BE2C (cell line): ENCODE results near the gene HADHA.
"Not testable (repeated sequence)": the region's sequence is repeated elsewhere in the genome, so short reads cannot be mapped to it uniquely, and the experiment has no call there.

Source experiments
- DNase-seq: peaks from one replicate; pipeline ENCODE4 v3.0.0-alpha.2; 2020
- H3K27me3 ChIP-seq: fragments of 250-450 bp; sonication (Bioruptor Pico); 2 replicates; pipeline ENCODE4 v1.5.1; 2020; ENCODE audit warnings: mild to moderate bottlenecking
- H3K36me3 ChIP-seq: fragments of 250-450 bp; sonication (Bioruptor Pico); 2 replicates; pipeline ENCODE4 v1.5.1; 2020; ENCODE audit warnings: mild to moderate bottlenecking
- H3K4me1 ChIP-seq: fragments of 250-450 bp; sonication (Bioruptor Pico); 2 replicates; pipeline ENCODE4 v1.5.1; 2020
- H3K4me3 ChIP-seq: 2 replicates; pipeline ENCODE4 v1.5.1; 2011; ENCODE audit warnings: low read depth, low read length
- H3K9me3 ChIP-seq: fragments of 250-450 bp; sonication (Bioruptor Pico); 2 replicates; pipeline ENCODE4 v1.5.1; 2020
- CTCF ChIP-seq: IDR thresholded peaks from 2 replicates; pipeline ENCODE4 v1.5.1; 2012; ENCODE audit warnings: mild to moderate bottlenecking, low read depth, low read length

HADHA gene

GRCh38 chr2:26269571-26270158, 25.2 kb upstream of the HADHA start:
- Histone ChIP-seq H3K4me1 (peaks cover 8% of the 10 kb centered on the region), H3K36me3 (peaks cover 9% of the 10 kb centered on the region), H3K4me3 (no peak overlapping the region), H3K9me3 (no peaks in the 10 kb centered on the region), H3K27me3 (no peaks in the 10 kb centered on the region)
- DNase-seq: no peak
- no peak for TF ChIP-seq CTCF

GRCh38 chr2:26268670-26269385, 24.4 kb upstream of the HADHA start:
- H3K27me3 ChIP-seq, H3K4me3 ChIP-seq, H3K9me3 ChIP-seq, DNase-seq, H3K36me3 ChIP-seq, H3K4me1 ChIP-seq: not testable (repeated sequence)

- Histone ChIP-seq H3K4me1 (peaks cover under 1% of the 10 kb centered on the region), H3K36me3 (peaks cover 2% of the 10 kb centered on the region), H3K27me3 (no peaks in the 10 kb centered on the region), H3K9me3 (no peaks in the 10 kb centered on the region), H3K4me3 (no peak overlapping the region)
- TF ChIP-seq CTCF: no peak
- no peak for DNase-seq
These were observed 23.8 kb upstream of the HADHA start for GRCh38 chr2:26268213-26268612.

- not testable (repeated sequence) for H3K9me3 ChIP-seq, H3K27me3 ChIP-seq, H3K36me3 ChIP-seq, DNase-seq, H3K4me3 ChIP-seq, H3K4me1 ChIP-seq
These were observed 14.4 kb upstream of the HADHA start for GRCh38 chr2:26258836-26259235.

GRCh38 chr2:26255759-26256384, 11.4 kb upstream of the HADHA start:
- no peak for DNase-seq
- Histone ChIP-seq H3K4me3 (no peak overlapping the region), H3K36me3 (peaks cover 8% of the 10 kb centered on the region; the same call in 1 of the 2 replicates), H3K27me3 (no peaks in the 10 kb centered on the region), H3K4me1 (no peaks in the 10 kb centered on the region), H3K9me3 (no peaks in the 10 kb centered on the region)
- TF ChIP-seq CTCF: no peak

- H3K36me3 ChIP-seq: peaks cover 4% of the 10 kb centered on the region; the same call in 1 of the 2 replicates
- no peak for TF ChIP-seq CTCF
- no peak for DNase-seq
- H3K9me3 ChIP-seq: no peaks in the 10 kb centered on the region
- H3K4me1 ChIP-seq: no peaks in the 10 kb centered on the region
- no peak overlapping the region for H3K4me3 ChIP-seq
- no peaks in the 10 kb centered on the region for H3K27me3 ChIP-seq
These were observed 7.5 kb upstream of the HADHA start for GRCh38 chr2:26251893-26252292.

GRCh38 chr2:26249625-26250024, 5.2 kb upstream of the HADHA start:
- TF ChIP-seq CTCF: no peak
- no peaks in the 10 kb centered on the region for H3K9me3 ChIP-seq
- H3K27me3 ChIP-seq: no peaks in the 10 kb centered on the region
- no peaks in the 10 kb centered on the region for H3K4me1 ChIP-seq
- no peak for DNase-seq
- no peak overlapping the region for H3K4me3 ChIP-seq
- H3K36me3 ChIP-seq: peaks cover 3% of the 10 kb centered on the region; the same call in 1 of the 2 replicates
